GM12878 (cell line): ENCODE data around the gene RUNX3.

Experiments used
- POLR2AphosphoS5 ChIP-seq: IDR thresholded peaks from 2 replicates; pipeline ENCODE4 v1.6.1; 2011; ENCODE audit warnings: mild to moderate bottlenecking, low read length, inconsistent platforms
- TF ChIP-seq, protein P1 (sequence below), 3 experiments: IDR thresholded peaks in 2 of 3; conservative IDR thresholded peaks in 1 of 3; 2 replicates each; pipeline ENCODE4 v1.5.1; 2011; ENCODE audit warnings: low read depth in 3 of 3, low read length in 3 of 3, mild to moderate bottlenecking in 3 of 3, control low read depth in 2 of 3, moderate library complexity in 2 of 3, inconsistent platforms in 1 of 3, mixed read lengths in 1 of 3; ENCODE audit not compliant: control insufficient read depth in 2 of 3, insufficient read depth in 1 of 3; ENCODE audit errors: extremely low read depth in 1 of 3

DNA sequence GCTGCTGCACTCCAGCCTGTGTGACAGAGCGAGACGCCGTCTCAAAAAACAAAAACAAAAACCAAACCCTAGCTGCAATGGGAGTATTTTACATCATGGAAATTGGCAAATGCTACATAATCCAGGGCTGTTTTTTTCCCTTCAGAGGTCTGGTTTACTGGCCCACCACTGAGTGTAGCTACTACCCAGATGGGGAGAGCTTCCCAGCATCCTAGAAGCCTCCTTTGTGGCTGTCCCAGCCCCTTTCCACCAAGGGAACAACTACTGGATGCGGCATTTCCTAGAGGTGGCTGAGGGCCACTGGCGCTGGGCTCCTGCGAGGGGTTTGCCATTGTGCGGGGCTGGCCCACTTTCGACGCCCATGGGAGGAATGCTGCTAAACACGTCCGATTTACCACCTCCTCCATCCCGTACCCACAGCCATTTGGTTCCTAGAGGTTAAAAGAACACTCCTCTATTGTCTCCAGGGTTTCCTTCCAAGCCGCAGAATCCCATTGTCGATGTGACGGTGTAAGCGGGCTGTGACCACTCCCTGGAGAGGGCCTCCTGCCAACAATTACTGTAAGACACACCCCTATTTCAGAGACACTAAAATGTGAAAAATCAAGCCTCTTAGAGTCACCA, 55.4 kb downstream of the RUNX3 start:
- no peak for TF ChIP-seq POLR2AphosphoS5
- TF ChIP-seq, protein P1, sequence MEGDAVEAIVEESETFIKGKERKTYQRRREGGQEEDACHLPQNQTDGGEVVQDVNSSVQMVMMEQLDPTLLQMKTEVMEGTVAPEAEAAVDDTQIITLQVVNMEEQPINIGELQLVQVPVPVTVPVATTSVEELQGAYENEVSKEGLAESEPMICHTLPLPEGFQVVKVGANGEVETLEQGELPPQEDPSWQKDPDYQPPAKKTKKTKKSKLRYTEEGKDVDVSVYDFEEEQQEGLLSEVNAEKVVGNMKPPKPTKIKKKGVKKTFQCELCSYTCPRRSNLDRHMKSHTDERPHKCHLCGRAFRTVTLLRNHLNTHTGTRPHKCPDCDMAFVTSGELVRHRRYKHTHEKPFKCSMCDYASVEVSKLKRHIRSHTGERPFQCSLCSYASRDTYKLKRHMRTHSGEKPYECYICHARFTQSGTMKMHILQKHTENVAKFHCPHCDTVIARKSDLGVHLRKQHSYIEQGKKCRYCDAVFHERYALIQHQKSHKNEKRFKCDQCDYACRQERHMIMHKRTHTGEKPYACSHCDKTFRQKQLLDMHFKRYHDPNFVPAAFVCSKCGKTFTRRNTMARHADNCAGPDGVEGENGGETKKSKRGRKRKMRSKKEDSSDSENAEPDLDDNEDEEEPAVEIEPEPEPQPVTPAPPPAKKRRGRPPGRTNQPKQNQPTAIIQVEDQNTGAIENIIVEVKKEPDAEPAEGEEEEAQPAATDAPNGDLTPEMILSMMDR (IDR thresholded peaks at IDR 0.05 in 2 of 3, conservative IDR thresholded peaks at IDR 0.05 in 1 of 3; ENCODE audit: control insufficient read depth in 2 of 3, extremely low read depth in 1 of 3, insufficient read depth in 1 of 3, low read depth in 3 of 3, low read length in 3 of 3) = no peak
